HG03095 (cell line): ENCODE measurements around the gene MLH3.

Source experiments
- ATAC-seq: cut with Tn5 transposase; IDR thresholded peaks from one replicate; pipeline ENCODE4 v1.9.1; 2021; ENCODE audit warnings: moderate library complexity; ENCODE audit not compliant: unreplicated experiment

Gene MLH3

GRCh38 chr14:74988131-74988530 lies 63.1 kb downstream of the MLH3 start:
- no peak for ATAC-seq

DNA sequence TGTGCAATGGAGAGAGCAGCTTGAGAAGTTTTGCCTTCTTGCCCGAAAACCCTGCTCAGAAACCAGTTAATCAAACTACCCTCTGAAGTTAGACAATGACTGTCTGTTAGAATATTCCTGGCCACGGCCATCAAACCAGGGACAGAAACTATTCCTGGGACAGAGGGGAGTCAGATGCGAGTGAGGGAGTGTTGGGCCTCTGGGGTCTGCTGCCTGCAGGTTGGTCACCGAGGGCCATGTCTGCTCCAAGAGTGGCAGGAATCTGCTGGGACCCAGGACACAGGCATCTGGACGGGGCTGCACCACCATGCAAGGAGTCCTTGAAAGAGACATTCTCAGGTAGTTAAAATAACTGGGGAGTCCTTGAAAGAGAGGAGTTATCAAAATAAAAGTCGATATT lies 65.5 kb downstream of the MLH3 start:
- no peak for ATAC-seq

DNA sequence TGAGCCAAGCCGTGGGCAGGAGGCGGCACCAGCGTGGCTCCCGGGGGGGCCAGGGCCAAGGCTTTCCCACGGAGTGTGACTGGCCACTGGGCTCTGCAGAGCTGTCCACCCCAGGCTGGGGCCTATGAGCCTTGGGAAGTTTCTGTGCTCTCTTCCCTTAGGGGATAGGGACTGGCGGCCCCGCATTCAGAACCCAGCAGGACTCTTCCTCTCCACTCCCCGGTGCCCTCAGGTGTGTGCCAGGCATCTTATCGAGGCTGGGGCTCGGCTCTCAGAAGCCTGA lies 66.3 kb downstream of the MLH3 start:
- ATAC-seq, result no peak

DNA sequence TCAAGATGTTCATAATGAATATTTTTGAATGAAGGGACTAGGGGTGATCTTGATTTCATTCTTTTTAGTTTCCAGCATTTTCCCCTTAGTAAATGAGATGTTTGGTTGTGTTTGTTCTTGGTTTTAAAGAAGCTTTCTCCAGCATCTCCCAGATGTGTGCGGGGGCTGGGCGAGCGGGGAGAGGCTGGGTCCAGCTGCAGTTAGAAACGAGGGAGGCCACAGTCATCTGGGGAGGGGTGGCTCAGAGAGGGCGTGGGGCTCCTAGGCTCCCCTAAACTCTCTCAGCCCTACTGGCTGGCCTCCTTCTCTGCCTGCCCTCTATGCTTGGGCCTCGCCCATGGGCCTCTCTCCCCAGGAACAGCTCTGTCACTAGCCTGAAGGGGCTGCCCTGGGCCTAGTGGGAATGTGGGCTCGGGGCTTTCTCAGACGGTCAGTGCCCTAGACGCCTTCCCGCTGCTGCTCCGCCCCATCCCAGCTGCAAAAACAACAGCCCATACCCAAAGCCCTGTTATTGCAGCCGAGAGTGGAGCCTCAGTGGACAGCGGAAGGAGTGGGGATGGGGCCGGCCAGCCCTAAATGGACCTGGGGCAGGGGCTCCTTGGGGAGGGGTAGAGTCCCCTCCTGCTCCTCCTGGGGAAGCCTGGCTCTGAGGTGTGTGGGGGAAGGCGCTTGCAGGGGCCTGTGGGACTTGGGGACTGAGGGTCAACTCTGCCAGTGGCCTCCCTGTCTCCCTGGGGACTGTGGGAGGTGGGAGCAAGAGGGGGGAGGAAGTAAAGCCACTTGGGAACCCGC lies 66.8 kb downstream of the MLH3 start:
- ATAC-seq, result no peak

- ATAC-seq, result no peak
Measured at GRCh38 chr14:74983343-74983742, 67.9 kb downstream of the MLH3 start.

DNA sequence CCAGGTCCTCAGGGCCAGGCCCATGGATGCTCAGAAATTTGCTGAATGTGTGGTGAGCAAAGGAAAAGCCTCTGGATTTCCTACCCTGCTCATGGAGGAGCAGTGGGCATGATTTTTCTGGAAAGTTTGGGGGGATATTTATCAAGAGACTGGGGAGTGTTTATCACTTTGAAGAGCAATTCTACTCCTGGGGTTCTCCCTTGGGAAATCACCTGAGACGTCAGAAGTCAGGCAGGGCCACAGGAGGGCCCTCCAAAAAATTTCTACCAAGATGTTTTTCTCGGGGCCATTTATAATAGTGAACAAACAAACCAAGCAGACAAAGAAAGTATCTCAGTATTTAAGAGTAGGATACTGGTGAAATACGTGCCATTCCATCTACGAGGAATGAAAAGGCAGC lies 68.6 kb downstream of the MLH3 start:
- no peak for ATAC-seq

DNA sequence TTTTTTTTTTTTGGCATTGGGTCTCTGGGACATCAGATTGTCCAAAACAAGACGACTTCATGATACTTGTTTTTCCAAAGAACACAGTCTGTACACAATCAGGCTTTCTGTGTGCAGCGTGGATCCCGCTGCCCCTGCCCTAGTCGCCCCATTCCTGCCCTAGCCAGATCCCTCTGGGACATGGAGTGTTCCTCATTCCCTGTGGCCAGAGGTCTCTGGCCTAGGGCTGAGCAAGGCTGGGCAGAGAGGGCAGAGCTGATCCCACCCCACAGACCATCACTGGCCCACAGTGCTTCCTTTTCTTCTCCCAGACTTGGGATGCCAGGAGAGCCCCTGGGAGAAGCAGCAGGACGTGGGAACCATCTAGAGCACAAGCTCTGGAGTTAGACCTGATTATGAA lies 69.4 kb downstream of the MLH3 start:
- no peak for ATAC-seq

DNA sequence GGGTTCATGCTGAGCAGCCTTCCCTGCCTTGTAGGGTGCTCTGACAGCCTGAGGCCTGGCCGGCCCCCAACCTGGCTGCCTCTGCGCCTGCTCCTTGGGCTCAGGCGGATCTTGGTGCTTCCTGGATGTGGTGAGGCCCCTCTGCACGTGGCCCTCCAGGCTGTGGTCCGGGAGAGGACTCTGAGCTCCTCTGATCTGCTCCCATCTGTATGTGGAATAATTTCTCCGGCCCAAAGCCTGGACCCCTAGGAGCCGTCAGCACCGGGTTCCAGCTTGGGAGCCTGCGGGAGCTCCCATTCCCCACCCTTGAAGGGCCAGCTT lies 69.8 kb downstream of the MLH3 start:
- ATAC-seq, result no peak

GRCh38 chr14:74980731-74981461 lies 70.4 kb downstream of the MLH3 start:
- ATAC-seq, result no peak

DNA sequence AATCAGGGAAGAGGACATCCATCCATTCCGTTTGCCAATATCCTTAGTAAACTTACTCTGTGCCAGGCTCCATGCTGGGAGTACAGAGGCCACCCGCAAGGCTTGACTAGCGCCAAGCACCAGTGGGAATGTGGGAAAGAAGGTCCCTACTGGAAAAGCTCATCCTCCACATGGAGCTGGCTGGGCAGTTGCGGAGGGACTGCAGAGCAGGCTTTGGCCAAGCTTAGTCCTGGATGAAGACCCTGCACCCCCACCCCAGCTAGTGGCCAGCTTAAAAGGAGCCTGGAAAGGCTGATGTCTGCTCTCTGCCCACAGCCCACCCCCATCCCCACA lies 70.9 kb downstream of the MLH3 start:
- no peak for ATAC-seq

GRCh38 chr14:74979442-74980397 lies 71.5 kb downstream of the MLH3 start:
- ATAC-seq, result no peak

DNA sequence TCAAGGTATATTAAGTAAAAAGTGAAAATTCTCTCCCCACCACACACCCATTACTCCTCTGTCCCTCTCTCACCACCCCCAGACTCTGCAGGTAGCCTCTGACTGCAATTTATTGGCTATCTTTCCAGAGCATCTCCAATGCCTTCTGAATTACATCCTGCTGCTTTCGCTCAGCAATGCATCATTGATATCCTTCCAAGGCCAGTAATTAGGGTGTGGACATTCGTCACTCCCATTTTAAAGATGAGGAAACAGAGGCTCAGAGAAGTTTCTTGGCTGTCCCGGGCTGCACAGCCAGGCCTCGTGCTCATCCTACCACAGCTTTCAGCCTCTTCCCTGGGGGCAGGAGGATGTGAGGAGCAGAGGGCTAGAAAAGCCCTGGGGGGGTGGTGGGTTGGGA lies 72.2 kb downstream of the MLH3 start:
- no peak for ATAC-seq

GRCh38 chr14:74978416-74978947 lies 72.8 kb downstream of the MLH3 start:
- ATAC-seq, result no peak

DNA sequence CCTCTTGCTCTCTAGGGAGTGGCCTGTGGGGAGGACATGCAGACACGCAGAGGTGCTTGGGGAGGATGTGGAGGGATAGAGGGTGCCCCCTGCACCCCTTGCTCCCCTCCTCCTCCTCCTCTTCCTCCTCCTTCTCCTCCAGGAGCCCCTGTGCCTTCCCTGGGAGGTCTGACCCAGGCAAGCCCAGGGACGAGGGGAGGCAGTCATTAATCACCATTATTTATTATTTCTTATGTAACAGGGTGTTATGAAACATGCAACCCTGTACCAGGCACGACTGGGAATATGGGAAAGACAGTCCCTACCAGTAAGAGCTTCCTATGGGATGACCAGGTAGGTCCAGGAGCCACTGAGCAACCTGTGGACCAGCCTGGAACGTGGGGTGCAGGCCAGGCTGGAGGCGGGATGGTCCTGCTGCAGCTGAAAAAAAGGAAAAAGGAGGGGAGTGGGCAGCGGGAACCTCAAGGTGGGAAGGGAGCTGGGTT lies 73.3 kb downstream of the MLH3 start:
- ATAC-seq, result no peak

GRCh38 chr14:74977164-74977900 lies 73.9 kb downstream of the MLH3 start:
- ATAC-seq, result no peak

DNA sequence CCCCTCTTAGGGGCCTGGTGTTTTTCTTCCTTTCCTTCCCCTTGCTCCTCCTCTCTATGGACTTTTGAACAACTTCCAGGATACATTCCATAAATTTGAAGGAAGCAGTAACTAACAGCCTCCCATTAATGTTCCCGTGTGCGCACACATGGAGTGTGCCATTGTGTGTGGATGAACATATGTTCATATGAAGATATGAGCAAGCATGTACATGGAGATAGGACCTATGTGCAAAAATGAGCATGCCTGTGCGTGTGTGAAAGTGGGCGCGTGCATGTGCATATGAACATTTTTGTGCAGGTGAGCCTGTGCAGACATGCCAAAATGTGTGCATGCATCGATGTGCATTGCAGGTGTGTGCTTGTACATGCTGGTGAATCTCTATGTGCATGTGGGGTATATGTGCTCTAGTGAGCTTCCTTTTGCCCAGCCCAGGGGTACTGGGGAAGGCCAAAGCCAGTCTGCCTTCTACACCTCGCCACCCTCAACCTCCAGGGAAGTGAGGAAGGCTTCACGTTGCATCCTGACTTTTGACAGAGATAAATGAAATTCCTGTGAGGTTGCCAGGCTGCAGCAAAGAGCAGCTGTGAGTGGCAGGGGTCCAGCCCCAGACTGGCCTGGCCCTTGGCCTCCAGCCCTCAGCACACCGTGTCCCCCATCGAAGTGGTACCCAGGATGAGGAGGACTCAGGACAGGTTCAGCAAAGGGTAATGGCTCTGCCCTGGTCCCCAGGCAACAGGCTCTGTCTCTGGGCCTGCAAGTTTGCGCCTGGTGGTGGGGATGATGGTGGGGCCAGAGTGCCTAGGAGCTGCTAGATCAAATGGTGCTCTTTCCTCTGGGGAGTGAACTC lies 74.8 kb downstream of the MLH3 start:
- ATAC-seq, result no peak

DNA sequence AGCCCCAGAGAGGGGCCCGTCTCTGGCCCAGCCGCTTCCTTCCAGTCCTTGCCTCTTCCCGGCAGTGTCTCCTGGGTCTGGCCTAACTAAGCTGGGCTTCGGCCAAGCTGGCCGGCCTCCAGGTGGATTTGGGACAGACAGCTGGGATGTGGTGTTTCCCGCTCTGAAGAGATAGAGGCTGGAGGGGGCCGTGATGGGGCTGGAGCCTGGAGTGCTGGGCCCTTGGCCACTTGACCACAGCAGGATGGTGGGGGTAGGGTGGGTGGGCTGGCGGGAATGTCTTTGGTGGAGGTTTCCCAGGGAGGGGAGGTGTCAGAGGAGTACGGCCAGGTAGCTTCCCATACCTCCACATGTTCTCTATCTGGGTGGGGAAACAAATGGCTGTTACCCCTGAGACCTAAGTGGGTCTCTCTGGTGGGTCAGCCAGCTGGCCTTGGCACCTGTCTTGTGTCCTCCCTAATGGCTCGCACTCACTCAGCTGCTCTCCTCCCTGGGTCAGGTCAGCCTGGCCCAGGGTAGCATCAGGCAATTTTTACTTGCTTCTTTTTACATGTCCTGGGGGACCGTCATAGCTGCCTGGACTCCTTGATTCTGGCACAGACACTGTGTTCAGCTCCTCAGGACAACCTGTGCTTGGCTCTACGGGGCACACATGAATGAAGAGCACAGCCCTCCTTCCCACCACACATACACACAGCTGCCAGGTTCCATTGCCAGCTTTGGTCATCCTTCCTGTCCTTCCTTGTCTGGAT lies 76.0 kb downstream of the MLH3 start:
- ATAC-seq, result no peak

DNA sequence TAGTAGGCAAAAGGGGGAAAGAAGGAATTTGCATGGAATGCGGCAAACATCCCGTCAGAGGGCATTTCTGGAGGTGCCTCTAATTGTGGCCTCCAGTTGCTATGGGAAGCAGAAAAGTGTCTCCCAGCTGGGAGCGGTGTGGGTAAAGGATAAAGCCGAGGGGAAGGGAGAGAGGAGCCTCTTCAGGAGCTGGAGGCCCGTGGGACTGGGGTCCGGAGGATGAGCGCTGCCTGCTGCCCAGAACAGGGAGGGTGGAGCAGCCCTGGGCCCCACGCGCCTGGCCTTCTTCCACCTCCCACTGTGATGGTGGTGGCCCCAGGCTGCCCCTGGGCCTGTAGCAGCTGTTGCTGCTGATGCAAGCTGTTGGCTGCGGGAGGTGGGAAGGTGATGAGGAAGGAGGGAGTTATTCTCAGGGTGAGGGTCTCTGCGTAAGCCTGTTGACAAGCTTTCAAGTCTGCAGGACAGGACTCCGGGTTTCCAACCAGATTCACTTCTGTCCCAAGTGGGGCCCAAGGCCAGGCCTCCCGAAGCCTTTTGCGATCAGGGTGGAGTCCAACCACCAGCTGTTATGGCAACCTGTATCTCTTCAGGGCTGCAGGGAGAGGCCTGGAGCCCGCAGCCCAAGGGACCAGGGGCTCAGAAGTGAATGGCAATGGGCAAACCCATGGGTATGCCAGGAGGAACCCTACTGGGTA lies 76.8 kb downstream of the MLH3 start:
- no peak for ATAC-seq
